GM10266 (cell line): ENCODE data around the gene TAS1R1.

Experiments
- DNase-seq: peaks from one replicate; pipeline ENCODE4 v3.0.0; 2012; ENCODE audit errors: extremely low spot score
- CTCF ChIP-seq: IDR thresholded peaks from 2 replicates; pipeline ENCODE4 v1.5.1; 2012; ENCODE audit warnings: mild to moderate bottlenecking, low read depth; ENCODE audit not compliant: control insufficient read depth, insufficient read depth; ENCODE audit errors: missing control alignments

Gene TAS1R1

GRCh38 chr1:6523566-6523965, 31.5 kb upstream of the TAS1R1 start:
- no peak for DNase-seq
- TF ChIP-seq CTCF: peak; percentile 37

GRCh38 chr1:6526316-6526715, 28.8 kb upstream of the TAS1R1 start:
- TF ChIP-seq CTCF: no peak
- no peak for DNase-seq

GRCh38 chr1:6528492-6528891, 26.6 kb upstream of the TAS1R1 start:
- no peak for TF ChIP-seq CTCF
- no peak for DNase-seq

GRCh38 chr1:6530504-6531160, 24.5 kb upstream of the TAS1R1 start:
- DNase-seq: no peak
- TF ChIP-seq CTCF: no peak

GRCh38 chr1:6531996-6532395, 23.1 kb upstream of the TAS1R1 start:
- TF ChIP-seq CTCF: no peak
- no peak for DNase-seq

GRCh38 chr1:6534248-6534822, 20.8 kb upstream of the TAS1R1 start:
- TF ChIP-seq CTCF: no peak
- DNase-seq: no peak

- TF ChIP-seq CTCF: no peak
- no peak for DNase-seq
Measured at GRCh38 chr1:6535214-6535613, 19.9 kb upstream of the TAS1R1 start.
